ENCODE data around the gene KISS1. TPM values are rescaled to one million over a fixed set of nuclear protein-coding genes. Genes with fewer than 3 reads are reported as not detected.

Gene KISS1
- total RNA-seq, 1 donor from 2014 or later, result 1.2 TPM

DNA sequence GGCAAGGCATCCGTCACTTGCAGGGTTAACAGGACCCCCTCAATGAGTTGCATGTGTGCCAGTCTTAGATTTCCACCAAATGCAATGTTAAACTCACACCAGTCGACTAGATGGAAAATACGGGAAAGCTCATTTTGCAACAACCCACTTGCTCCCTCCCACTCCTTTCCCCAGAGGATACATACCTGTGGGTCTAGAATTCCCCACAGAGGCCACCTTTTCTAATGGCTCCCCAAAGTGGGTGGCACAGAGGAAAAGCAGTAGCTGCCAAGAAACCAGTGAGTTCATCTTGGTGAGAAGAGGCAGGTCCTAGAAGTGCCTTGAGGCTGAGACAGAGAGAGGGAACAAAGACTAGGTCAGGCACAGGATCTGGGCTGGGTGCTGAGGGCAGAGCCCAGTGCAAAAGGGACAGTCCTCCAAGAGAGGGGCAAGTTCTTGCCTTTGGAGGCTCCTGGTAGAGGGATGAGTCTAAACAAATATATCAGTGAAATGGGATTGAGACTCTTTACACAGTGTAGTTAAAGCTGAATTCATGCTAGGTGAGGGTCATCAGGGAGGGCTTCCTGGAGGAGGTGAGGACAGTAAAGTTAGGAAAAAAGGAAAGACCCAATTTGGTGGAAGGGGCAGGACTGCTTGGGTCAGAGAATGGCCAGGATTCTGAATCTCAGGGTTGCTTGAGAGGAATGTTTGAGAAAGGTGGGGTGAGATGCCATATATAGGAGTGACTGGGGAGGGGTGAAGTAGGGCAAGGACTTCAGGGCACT, 3.5 kb downstream of the KISS1 start:
- no peak for DNase-seq (ENCODE audit: low read depth in 2 of 2)

DNA sequence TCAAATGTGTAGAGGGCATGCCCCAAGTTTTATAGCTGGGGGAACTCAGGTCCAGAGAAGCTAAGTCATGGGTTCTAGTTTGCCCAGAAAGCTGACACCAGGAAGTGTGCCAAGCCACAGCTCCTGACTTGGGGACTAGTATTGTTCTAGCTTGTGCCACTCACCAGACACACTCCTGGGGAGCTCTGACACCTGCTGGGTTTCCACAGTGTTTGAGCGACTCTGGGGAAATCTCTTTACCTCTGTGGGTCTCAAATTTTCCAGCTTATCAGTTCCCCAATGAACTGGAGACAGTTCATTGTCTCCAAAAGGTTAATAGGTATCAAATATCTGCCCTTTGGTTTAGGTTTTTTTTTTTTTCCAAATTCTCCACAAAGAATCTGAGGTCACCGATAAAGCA, 4.2 kb downstream of the KISS1 start:
- no peak for DNase-seq (ENCODE audit: low read depth in 2 of 2)

DNA sequence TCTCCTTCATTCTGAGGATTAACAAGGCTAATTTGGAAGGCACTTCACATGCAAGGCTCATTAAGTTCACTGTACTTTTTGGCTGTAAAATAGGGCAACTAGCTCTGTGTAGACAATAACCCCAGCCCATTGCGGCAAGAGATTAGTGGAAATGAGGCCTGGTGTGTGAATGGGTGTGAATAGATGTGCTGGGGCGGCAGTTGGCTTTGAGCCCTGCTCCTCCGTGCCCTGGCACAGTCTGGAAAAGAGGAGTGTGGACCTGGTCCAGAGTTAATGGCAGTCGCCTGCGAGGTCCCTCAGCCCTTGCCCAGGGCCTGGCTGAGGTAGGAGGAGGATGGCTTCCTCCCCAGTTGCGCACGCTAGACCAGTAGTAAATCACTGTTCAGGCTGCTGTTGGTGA, 4.8 kb downstream of the KISS1 start:
- no peak for DNase-seq (ENCODE audit: low read depth in 2 of 2)

DNA sequence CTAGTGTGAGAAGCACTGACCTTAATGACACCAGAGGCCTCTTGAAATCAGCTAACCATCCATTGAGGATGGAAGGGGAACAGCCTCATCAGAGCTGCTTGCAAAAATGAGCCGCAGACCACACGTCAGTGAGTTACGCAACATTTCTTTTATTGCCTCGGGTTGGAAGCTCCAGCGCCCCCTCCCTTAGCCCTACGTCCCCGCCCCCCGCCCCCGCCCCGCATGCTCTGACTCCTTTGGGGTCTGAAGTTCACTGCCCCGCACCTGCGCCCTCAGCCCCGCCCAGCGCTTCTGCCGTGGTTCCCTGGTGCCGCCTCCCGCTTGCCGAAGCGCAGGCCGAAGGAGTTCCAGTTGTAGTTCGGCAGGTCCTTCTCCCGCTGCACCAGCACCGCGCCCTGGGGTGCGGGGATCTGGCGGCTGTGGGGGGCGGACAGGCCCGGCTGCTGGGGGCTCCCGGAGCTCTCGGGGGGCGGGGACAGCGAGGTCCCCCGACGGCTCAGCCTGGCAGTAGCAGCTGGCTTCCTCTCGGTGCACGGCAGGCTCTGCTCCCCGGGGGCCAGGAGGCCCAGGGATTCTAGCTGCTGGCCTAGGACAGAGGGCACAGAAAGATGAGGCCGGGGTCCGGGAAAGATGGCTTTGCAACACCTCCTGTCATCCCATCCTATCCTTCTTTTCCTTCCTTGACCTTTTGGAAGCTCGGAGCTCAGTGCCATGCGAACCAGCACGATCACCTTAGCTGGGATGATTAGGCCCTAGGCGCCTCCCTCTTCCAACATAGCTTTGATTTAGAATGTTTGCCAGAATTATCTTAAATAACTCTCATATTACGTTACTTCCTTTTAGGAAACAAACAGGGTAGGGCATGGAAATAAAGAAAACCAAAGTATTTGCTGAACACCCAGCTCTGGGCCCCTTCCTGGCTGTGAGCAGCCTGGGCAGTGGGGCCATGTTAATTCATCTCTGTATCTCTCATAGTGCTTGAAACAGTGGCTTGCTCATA, 5.8 kb downstream of the KISS1 start:
- DNase-seq (ENCODE audit: low read depth in 2 of 2), result peak; percentile 67 to 73

DNA sequence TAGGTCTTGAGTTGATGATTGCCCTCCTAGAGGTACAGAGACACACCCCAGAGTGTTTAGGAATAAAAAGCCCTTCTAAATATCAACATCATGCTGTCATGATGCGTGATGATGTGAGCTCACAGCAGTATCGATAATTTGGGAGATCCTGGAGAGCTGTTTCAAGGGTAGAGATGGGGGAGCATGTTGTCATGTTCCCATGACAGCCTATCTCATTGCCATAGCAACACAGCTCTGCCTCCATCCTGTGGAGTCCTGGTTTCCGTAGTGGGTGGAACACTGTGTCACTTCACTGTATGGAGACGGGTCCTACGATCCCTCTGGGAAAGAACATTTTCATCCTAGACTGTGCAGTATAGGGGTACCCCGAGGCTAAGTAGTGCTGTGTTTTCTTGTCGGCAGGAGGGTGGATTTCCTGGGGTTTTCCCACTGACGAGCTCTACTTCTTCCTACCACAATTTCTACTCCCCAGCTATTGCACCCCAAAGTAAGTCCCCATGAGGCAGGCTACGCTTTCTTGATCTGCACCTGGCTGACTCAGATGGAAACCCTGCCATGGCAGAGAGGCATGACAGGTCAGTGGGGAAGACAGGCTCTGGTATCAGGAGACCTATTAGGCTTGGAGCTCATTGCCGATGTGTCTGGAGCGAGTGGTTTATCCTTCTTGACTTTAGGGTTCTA, 7.2 kb downstream of the KISS1 start:
- no peak for DNase-seq (ENCODE audit: low read depth in 2 of 2)

DNA sequence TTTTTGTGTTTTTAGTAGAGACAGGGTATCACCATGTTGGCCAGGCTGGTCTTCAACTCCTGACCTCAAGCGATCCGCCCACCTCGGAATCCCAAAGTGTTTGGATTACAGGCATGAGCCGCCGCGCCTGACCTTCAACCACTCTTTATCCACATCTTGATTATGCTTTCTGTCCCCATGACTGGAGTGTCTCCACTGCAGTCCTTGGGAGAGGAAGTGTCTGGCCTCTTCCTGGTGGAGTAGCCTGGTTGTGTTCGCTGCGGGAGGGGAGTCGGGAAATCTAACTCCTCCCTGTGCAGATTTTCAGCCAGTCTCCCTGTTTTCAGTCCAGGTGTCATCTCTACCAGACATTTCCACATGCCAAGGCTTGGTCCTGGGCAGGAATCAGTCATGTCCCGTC, 9.7 kb downstream of the KISS1 start:
- no peak for DNase-seq (ENCODE audit: low read depth in 2 of 2)

GRCh38 chr1:204181116-204181515, 15.2 kb downstream of the KISS1 start:
- DNase-seq (ENCODE audit: low read depth in 2 of 2), result no peak

DNA sequence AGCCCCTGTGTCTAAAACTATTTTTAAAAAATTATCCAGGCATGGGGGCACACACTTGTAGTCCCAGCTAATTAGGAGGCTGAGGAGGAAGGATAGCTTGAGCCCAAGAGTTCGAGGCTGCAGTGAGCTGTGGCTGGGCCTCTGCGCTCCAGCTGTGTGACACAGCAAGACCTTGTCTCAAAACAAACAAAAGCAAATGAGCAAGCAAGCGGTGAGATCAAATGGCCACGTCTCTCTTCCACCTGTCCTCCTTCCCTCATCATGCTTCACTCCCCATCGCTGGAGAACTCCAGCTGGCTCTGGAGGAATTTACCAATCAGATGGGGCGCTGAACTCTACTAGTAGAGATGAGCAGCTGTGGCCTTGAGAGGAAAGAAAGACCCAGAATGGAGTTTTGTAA, 16.2 kb downstream of the KISS1 start:
- no peak for DNase-seq (ENCODE audit: low read depth in 2 of 2)

DNA sequence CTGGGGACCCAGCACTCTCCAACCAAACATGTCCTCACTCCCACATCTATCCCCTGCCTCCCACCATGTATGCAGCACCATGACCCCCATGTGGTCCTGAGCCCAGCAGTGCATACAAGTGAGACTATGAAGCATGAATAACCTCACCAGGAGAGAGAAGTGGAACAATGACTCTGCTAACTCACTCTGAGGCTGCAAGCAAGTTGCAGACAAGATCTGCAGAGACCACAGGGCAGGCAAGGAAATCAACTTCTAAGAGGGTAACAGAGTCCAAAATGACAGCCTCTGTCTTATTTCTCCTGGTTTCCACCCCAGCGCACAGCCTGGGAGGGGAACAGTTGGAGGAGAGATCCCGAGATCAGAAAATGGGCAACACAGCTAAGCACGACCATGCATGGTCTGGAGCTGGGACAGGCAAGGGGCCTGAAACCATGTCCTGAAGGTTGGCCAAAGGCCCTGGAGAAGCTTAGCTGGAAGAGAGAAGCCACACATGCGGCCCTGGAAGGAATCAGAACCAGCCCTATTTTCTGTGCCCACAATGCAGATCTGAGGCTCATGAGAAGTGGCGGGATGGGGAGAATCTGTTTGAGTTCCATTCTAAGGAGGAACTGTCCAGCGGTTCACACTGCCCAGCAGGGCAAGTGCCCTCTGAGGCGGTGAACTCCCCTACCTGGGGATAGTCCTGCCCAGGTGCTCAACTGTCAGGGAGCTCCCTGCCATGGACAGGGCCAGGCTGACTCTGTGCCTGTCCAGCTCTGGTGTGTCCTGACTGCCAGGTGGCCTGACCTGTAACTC, 17.6 kb downstream of the KISS1 start:
- DNase-seq (ENCODE audit: low read depth in 2 of 2), result no peak

DNA sequence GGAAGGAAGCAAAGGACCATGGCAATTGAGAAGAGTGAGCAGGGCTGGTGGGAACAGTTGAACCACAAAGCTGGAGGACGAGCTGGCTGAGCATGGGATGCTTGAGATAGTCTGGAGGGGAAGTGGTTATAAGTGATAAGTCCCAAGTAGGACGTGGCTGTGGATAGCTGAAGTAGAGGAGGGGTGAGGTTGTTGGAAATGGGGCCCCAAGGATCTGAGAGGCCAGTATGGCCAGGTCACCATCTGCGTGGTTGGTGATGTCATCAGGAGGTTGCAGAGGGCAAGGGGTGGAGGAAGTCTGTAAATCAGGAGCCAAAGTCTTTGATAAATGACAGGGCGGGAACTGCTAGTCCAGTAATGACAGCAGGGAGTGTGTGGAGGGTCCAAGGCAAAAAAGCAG, 19.2 kb downstream of the KISS1 start:
- DNase-seq (ENCODE audit: low read depth in 2 of 2), result no peak

GRCh38 chr1:204176049-204176448, 20.2 kb downstream of the KISS1 start:
- no peak for DNase-seq (ENCODE audit: low read depth in 2 of 2)

DNA sequence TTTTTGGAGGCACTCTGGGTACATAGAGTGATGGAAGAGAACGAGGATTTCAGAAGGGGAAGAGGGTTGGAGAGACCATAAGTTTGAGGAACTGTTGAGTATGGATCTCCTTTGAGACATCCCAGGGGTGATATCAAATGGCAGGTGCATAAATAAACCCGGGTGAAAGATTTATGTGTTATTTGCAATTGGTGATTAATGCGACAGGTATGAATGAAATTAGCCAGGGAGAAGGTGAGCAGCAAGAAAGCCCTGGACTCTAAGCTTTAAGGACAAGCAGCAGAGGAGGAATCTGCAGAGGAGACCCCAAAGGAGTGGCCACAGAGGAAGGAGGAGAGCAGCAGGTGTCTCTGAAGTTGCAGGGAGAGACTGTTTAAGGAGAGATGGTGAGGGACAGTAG, 21.3 kb downstream of the KISS1 start:
- DNase-seq (ENCODE audit: low read depth in 2 of 2), result no peak

- DNase-seq (ENCODE audit: low read depth in 2 of 2), result no peak
Measured at GRCh38 chr1:204172404-204173029, 23.8 kb downstream of the KISS1 start.

- peak; percentile 81 to 90 for DNase-seq (ENCODE audit: low read depth in 2 of 2)
Measured at GRCh38 chr1:204171751-204172178, 24.5 kb downstream of the KISS1 start.

- no peak for DNase-seq (ENCODE audit: low read depth in 2 of 2)
Measured at GRCh38 chr1:204170494-204171155, 25.7 kb downstream of the KISS1 start.

GRCh38 chr1:204169858-204170257, 26.4 kb downstream of the KISS1 start:
- no peak for DNase-seq (ENCODE audit: low read depth in 2 of 2)

- no peak for DNase-seq (ENCODE audit: low read depth in 2 of 2)
Measured at GRCh38 chr1:204167730-204168129, 28.6 kb downstream of the KISS1 start.

DNA sequence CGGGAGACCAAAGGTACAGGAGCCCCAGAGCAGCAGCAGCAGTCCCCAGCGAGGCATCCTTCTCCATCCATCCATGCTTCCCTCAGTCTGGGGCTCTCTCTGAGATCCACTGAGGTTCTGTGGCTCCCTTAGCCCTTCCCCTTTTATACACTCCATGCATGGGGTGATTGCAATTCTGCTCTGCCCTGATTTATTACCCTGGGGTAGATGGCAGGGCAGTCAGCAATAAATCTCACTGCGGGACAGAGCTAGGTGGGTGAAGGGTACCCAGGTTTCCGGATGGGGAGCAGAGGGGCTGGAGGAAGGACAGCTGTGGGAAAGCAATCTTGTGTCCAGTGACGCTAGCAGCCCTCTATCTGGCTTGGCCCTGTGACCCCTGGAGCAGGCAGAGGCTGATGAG, 30.1 kb downstream of the KISS1 start, which contains the start of gene REN:
Gene REN, minus strand, starts transcription at position 119 of the 400 bp plus-strand sequence. Its CDS starts 44 bp downstream, at position 75.
- DNase-seq (ENCODE audit: low read depth in 2 of 2), result no peak

GRCh38 chr1:204162494-204163074, 33.7 kb downstream of the KISS1 start:
- DNase-seq (ENCODE audit: low read depth in 2 of 2), result peak; percentile 30 to 65
